Left lung (tissue), 10 donors: Measurements from ENCODE around the gene SCAI. TPM values are rescaled to one million over a fixed set of nuclear protein-coding genes. Genes with fewer than 3 reads are reported as not detected.
"Not testable (repeated sequence)": the region's sequence is repeated elsewhere in the genome, so short reads cannot be mapped to it uniquely, and the experiment has no call there.

Experiments
- ATAC-seq: fragments of 200-7000 bp; cut with Tn5 transposase; one replicate; pipeline ENCODE4 v1.9.1; 2020; ENCODE audit warnings: moderate library complexity
- DNase-seq, 4 donors: peaks; one replicate each; pipeline ENCODE4 v3.0.0-alpha.2; 2013 to 2020
- H3K27ac ChIP-seq, 2 donors: fragments of 200-600 bp; sonication (generic) in 1 of 2; one replicate each; pipeline versions ENCODE4 v1.5.0 to v1.8.0; 2020 to 2021
- H3K27me3 ChIP-seq, 2 donors: fragments of 200-600 bp; sonication (generic) in 1 of 2; one replicate each; pipeline versions ENCODE4 v1.5.0 to v1.8.0; 2020 to 2021
- H3K36me3 ChIP-seq, 2 donors: fragments of 200-600 bp; sonication (generic) in 1 of 2; one replicate each; pipeline versions ENCODE4 v1.5.0 to v1.8.0; 2020 to 2021
- H3K4me1 ChIP-seq, 2 donors: fragments of 200-600 bp; one replicate each; pipeline ENCODE4 v1.8.0; 2021
- H3K4me3 ChIP-seq, 2 donors: fragments of 200-600 bp; sonication (generic) in 1 of 2; one replicate each; pipeline versions ENCODE4 v1.5.0 to v1.8.0; 2020 to 2021; ENCODE audit warnings: mild to moderate bottlenecking in 1 of 2
- H3K9me3 ChIP-seq, 2 donors: fragments of 200-600 bp; sonication (generic) in 1 of 2; one replicate each; pipeline versions ENCODE4 v1.5.0 to v1.8.0; 2020 to 2021
- intact Hi-C, 2 donors: fragments of 100-400 bp; cut with DNase I; formaldehyde crosslinking; loops; one replicate each; pipeline versions ENCODE4 v1.11.2 to v1.14.2; 2022
- polyA plus RNA-seq, 6 donors: library from polyadenylated mRNA; unstranded; fragments of 120-200 nt; gene quantifications; one replicate each; pipeline ENCODE4 v1.2.1, GENCODE V29; 2013; ENCODE audit not compliant: insufficient read length in 6 of 6
- total RNA-seq, 2 donors: library from RNA; stranded (reverse); fragmentation: NEBNext Ultra II Directional; extraction: Animal tissue kit (Norgen Biotek cat#: 25700); gene quantifications; one replicate each; pipeline ENCODE4 v1.2.1, GENCODE V29; 2021
- TF ChIP-seq, protein P1 (sequence below), 2 donors: fragments of 200-600 bp; sonication (generic) in 1 of 2; IDR thresholded peaks; one replicate each; pipeline versions ENCODE4 v1.5.0 to v1.8.0; 2021; ENCODE audit warnings: antibody characterized with exemption in 2 of 2
- donor health status: DM: no; HTN: yes; CAD: no.
- donor health status: DM: no; HTN: no; CAD: no.

SCAI gene
- total and polyA plus RNA-seq, 8 donors, result 12.7 to 22.7 (median 15.7) TPM

DNA sequence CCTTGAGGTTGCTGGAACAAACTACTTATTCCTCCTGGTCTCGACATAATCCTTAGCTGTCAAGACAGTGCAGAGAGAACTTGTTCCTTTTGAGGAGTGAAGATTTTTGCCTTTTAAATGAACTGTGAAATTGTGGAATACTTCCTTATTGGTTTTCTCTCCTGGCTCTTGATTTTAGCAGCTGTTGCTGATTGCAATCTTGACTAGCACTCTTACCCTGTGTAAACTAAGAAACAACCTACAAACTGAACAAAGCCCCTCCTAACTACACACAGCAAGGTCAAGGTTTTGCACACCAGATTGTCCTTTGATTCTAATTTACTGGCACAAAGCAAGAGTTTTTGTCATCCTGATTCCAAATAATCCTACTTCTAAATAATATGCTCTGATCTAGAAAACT lies 118.4 kb downstream of the SCAI start:
- intact Hi-C loops, result no loop called here
- Histone ChIP-seq H3K27ac (no peak overlapping the region), H3K4me3 (no peak overlapping the region), H3K36me3 (peaks cover 0 to 5% of the 10 kb centered on the region in 2 donors), H3K27me3 (no peaks in the 10 kb centered on the region), H3K9me3 (no peaks in the 10 kb centered on the region), H3K4me1 (no peaks in the 10 kb centered on the region)
- DNase-seq (no peak), ATAC-seq (peak; percentile 33)
- TF ChIP-seq, protein P1, sequence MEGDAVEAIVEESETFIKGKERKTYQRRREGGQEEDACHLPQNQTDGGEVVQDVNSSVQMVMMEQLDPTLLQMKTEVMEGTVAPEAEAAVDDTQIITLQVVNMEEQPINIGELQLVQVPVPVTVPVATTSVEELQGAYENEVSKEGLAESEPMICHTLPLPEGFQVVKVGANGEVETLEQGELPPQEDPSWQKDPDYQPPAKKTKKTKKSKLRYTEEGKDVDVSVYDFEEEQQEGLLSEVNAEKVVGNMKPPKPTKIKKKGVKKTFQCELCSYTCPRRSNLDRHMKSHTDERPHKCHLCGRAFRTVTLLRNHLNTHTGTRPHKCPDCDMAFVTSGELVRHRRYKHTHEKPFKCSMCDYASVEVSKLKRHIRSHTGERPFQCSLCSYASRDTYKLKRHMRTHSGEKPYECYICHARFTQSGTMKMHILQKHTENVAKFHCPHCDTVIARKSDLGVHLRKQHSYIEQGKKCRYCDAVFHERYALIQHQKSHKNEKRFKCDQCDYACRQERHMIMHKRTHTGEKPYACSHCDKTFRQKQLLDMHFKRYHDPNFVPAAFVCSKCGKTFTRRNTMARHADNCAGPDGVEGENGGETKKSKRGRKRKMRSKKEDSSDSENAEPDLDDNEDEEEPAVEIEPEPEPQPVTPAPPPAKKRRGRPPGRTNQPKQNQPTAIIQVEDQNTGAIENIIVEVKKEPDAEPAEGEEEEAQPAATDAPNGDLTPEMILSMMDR (IDR thresholded peaks at IDR 0.05), result no peak

DNA sequence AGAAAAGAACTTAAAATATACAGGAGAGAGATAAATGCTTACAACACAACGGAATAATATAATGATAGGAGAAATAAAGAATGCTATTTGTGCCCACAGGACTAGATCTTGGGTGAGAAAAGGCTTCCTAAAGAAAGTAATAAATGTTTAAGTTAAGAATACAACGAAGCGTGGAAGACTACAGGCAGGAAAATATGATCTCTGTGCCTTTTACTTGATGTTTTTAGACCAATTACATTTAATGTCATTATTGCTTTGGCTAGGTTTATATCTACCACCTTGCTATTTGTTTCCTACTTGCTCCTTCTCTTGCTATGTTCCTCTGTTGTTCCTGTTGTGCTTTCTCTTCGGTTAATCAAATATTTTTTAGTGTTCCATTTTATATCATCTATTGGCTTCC lies 122.3 kb downstream of the SCAI start:
- Histone ChIP-seq H3K27me3 (no peaks in the 10 kb centered on the region), H3K4me1 (no peaks in the 10 kb centered on the region), H3K9me3 (no peaks in the 10 kb centered on the region), H3K36me3 (peaks cover 0 to 27% of the 10 kb centered on the region in 2 donors), H3K27ac (no peak overlapping the region), H3K4me3 (no peak overlapping the region)
- no peak for DNase-seq
- TF ChIP-seq, protein P1 (IDR thresholded peaks at IDR 0.05), result no peak
- no peak for ATAC-seq
- intact Hi-C loops, result no loop called here

DNA sequence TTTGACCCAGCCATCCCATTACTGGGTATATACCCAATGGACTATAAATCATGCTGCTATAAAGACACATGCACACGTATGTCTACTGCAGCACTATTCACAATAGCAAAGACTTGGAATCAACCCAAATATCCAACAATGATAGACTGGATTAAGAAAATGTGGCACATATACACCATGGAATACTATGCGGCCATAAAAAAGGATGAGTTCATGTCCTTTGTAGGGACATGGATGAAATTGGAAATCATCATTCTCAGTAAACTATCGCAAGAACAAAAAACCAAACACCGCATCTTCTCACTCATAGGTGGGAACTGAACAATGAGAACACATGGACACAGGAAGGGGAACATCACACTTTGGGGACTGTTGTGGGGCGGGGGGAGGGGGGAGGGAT lies 127.7 kb downstream of the SCAI start:
- H3K36me3 ChIP-seq, result peaks cover 0 to 22% of the 10 kb centered on the region in 2 donors
- intact Hi-C loops, H3K4me3 ChIP-seq, H3K4me1 ChIP-seq, DNase-seq, ATAC-seq, H3K9me3 ChIP-seq, H3K27ac ChIP-seq, H3K27me3 ChIP-seq: not testable (repeated sequence)

DNA sequence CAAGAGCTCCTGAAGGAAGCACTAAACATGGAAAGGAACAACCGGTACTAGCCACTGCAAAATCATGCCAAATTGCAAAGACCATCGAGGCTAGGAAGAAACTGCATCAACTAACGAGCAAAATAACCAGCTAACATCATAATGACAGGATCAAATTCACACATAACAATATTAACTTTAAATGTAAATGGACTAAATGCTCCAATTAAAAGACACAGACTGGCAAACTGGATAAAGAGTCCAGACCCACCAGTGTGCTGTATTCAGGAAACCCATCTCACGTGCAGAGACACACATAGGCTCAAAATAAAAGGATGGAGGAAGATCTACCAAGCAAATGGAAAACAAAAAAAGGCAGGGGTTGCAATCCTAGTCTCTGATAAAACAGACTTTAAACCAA lies 131.3 kb downstream of the SCAI start:
- intact Hi-C loops, ATAC-seq: not testable (repeated sequence)

DNA sequence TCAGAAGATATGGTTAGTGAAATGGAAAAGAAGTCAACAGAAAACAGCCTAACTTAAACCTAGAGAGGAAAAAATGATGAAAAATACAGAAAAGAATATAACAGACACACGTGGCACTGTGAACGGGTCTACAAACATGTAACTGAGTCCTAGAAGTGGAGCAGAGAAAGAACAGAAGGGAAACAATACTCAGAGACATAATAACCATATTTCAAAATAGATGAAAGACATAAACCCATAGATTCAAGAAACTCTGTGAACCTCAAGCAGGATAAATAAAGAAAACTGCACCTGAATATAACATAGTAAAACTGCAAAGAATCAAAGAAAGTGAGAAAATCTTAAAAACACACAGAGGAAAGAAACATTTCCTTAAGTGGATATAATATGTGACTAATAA lies 134.7 kb downstream of the SCAI start:
- Histone ChIP-seq H3K27ac (no peak overlapping the region), H3K4me3 (no peak overlapping the region), H3K27me3 (no peaks in the 10 kb centered on the region), H3K36me3 (peaks cover 0 to 7% of the 10 kb centered on the region in 2 donors), H3K4me1 (no peaks in the 10 kb centered on the region), H3K9me3 (no peaks in the 10 kb centered on the region)
- TF ChIP-seq, protein P1 (IDR thresholded peaks at IDR 0.05), result no peak
- DNase-seq (no peak), ATAC-seq (no peak)
- intact Hi-C loops, result no loop called here

More for the DNA sequence above, 131.3 kb downstream of the SCAI start:
- H3K27me3 ChIP-seq, H3K27ac ChIP-seq, DNase-seq, H3K9me3 ChIP-seq, H3K36me3 ChIP-seq, H3K4me3 ChIP-seq, H3K4me1 ChIP-seq: not testable (repeated sequence)

DNA sequence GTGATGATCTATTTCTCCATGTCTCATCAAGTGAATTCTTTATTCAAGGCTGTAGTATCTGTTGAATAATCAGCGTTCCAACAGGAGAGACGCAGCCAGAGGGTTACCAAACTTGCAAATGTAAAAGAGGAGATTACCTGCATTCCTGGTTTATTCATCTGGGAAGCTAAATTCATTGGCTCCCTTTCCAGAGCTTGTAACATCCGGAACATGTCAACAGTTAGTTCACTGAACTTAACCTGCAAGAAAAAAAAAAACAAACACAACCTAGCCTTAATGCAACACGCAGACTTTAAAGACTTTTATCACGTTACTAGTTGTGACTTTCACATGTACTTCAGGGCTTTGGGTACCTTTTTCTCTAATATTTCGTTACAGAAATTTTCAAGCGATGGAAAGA lies 140.0 kb downstream of the SCAI start:
- Histone ChIP-seq H3K4me1 (no peaks in the 10 kb centered on the region), H3K9me3 (no peaks in the 10 kb centered on the region), H3K27me3 (no peaks in the 10 kb centered on the region), H3K36me3 (peaks cover 0 to 19% of the 10 kb centered on the region in 2 donors), H3K27ac (no peak overlapping the region), H3K4me3 (no peak overlapping the region)
- intact Hi-C loops, result no loop called here
- DNase-seq (no peak), ATAC-seq (no peak)
- TF ChIP-seq, protein P1 (IDR thresholded peaks at IDR 0.05), result no peak
